ENCODE results near the gene PNPLA5.

Gene PNPLA5

GRCh38 chr22:43835166-43835565 lies 56.6 kb downstream of the PNPLA5 start:
- TF ChIP-seq CTCF (IDR thresholded peaks at IDR 0.05; ENCODE audit: low read depth, low read length, missing control alignments), result no peak
- no peak overlapping the region for H3K4me3 ChIP-seq (replicated peaks; ENCODE audit: low read depth, low read length)
- no peak for DNase-seq (ENCODE audit: extremely low read depth, low read depth)

GRCh38 chr22:43833286-43834240 lies 58.2 kb downstream of the PNPLA5 start:
- no peak for DNase-seq (ENCODE audit: extremely low read depth, low read depth)
- no peak overlapping the region for H3K4me3 ChIP-seq (replicated peaks; ENCODE audit: low read depth, low read length)
- TF ChIP-seq CTCF (IDR thresholded peaks at IDR 0.05; ENCODE audit: low read depth, low read length, missing control alignments), result no peak

GRCh38 chr22:43832393-43833265 lies 59.2 kb downstream of the PNPLA5 start:
- TF ChIP-seq CTCF (IDR thresholded peaks at IDR 0.05; ENCODE audit: low read depth, low read length, missing control alignments), result no peak
- DNase-seq (ENCODE audit: extremely low read depth, low read depth), result no peak

GRCh38 chr22:43831561-43832392 lies 60.0 kb downstream of the PNPLA5 start:
- no peak for DNase-seq (ENCODE audit: extremely low read depth, low read depth)
- no peak overlapping the region for H3K4me3 ChIP-seq (replicated peaks; ENCODE audit: low read depth, low read length)
- no peak for TF ChIP-seq CTCF (IDR thresholded peaks at IDR 0.05; ENCODE audit: low read depth, low read length, missing control alignments)

More at GRCh38 chr22:43832393-43833265, 59.2 kb downstream of the PNPLA5 start:
- H3K4me3 ChIP-seq (replicated peaks; ENCODE audit: low read depth, low read length), result no peak overlapping the region

- no peak overlapping the region for H3K4me3 ChIP-seq (replicated peaks; ENCODE audit: low read depth, low read length)
- no peak for DNase-seq (ENCODE audit: extremely low read depth, low read depth)
- no peak for TF ChIP-seq CTCF (IDR thresholded peaks at IDR 0.05; ENCODE audit: low read depth, low read length, missing control alignments)
These were observed 60.8 kb downstream of the PNPLA5 start for GRCh38 chr22:43830931-43831560.
